Femur (tissue), 1 donor: ENCODE data around the gene KIF5C.
A peak's percentile ranks its signal among the peaks of the same experiment; 100 is the strongest.
"Not testable (repeated sequence)": the region's sequence is repeated elsewhere in the genome, so short reads cannot be mapped to it uniquely, and the experiment has no call there.

Experiments used
- DNase-seq: peaks from one replicate; pipeline ENCODE4 v3.0.0-alpha.2; 2017

KIF5C gene

DNA sequence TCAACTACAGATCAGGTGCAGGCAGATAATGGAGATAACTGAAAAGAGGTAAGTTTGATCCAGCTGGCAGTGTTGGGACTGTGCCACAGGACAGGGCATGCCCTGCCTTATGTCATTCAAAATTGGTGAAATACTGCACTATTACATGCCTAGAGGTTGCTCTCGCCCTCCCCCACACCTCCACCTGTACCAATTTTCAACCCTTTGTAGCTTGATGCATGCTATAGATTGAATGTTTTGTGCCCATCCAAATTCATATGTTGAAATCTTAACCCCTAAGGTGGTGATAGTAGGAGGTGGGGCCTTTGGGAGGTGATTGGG lies 91.4 kb downstream of the KIF5C start:
- DNase-seq = no peak

DNA sequence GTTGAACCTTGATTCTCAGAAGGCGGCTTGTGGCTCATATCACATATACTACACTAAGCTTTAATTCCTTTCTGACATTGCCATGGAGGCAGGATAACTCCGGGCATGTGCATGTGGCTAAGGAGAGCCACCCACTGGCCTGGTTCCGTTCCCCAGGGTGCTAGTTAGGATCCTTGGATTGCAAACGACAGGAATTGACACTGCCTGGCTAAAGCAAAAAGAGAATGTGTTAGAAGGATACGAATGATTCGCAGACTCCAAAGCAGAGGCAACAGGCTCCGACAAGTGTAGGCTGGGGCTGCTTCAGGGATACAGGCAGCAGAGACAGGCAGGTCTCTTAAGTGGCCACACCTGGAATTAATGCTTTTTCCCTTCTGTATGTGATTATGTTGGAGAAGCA lies 92.0 kb downstream of the KIF5C start:
- DNase-seq = no peak

DNA sequence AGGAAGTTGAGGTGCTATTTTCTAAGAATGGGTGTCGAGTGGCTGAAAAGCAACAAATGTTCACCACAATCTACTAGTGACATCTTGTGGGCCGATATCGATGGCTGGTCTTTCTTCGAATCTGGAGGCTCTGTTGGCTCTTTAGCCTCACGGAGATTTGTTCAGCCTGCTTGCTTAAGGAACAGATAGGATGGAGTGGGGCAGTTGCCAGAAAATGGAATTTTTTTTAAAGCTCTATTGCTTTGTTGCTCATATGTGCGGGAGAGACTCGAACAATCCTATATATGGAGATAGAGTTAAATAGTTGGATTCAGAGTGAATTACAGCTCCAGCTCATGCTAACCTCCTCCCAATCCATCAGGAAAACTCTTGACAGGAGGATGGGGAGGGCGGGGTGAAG lies 92.6 kb downstream of the KIF5C start:
- DNase-seq = no peak

DNA sequence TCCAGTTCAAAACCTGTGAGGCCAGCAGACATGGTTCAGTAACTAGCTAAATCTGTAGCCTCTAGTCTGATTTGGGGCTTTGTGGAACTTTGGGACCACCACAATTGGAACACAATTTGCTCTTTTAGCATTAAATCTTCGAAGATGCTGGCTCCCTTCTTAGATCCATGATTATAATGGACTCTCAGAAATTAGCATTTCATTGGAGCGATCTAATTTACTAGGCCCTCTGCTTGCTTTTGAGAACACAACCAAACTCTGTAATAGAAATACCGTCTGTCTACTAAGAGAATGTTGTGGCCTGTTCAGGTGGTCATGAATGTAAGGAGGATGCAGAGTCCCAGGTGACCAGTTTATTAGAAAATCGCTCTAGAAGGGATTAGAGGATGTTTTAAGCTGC lies 93.3 kb downstream of the KIF5C start:
- DNase-seq = no peak

DNA sequence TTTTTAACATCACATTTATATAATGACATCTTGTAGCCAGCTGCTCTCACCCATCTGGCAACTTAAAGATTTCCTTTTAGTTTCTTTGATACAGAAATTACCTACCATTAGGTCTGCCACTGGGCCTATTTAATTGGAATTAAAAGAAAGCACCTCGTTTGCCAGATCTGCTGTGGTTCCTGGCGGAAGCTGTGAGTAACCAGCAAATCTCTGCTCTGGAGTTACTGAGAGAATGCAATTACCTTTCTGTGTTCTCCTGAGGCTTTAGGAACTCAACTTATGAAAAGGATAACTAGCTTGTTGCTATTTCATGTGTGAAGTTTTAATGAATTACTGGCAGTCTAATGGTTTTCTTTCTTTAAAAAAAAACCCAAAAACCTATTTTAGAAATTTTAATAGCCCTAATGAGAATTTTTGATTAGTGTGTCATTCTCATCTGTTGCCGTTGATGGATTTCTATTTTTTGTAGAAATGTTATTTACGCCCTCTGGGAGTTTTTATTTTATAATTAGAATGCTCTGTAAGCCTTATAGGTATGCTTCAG lies 93.8 kb downstream of the KIF5C start:
- DNase-seq = no peak

DNA sequence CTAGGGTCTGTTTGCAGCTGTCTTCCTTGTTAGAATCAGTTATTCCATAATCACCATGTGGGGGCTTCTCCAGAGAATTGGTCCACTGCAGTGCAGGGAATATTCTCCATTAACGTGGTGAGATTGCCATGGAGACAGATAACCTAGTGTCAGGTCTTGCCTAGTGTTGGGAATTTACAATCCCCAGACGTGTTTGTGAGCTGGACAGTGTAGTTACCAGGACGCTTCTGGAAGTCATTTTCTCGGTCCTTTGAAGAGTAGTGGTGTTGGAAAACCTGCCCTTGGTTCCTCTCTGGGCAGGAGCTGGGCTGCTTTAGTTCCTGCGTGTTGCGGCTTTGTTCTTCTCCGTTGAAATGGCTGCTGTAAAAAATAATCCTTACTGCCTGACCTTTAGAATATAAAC lies 94.6 kb downstream of the KIF5C start:
- no peak for DNase-seq

DNA sequence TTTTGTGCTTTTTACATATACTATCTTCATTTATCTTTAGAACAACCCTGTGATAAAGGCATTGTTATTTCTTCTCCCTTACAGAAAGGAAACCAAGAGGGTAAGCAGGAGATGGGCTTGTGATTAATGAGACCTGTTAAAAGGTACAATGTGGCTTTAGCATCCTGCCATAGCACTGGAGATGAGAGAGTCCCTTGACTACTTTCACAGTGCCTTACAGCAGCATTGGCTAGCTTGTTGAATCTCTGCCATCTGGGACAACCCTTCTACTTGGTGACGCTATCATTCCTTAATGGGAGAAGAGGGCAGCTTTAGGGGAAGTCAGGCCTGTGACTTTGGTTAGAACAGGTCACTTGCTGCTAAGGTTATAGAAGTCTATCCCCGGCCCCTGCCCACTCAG lies 95.4 kb downstream of the KIF5C start:
- DNase-seq = no peak

DNA sequence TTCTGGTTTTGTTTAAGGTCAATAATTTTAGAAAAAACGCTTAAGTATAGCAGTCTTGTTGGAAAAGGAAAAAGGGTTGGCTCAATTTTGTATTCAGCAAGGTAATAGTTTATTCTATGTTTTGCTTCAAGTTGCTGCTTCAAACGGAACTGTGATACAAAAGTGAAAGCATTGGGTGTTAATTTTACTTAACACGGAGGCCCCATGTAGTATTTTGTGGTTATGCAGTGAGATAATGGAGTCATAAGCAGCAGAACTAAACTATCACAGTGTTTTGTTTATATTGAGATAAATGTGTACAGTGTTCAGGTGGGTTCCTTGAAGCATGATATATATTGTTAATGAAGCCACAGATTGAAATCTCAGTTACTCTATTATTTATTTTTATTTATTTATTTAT lies 96.5 kb downstream of the KIF5C start:
- no peak for DNase-seq

DNA sequence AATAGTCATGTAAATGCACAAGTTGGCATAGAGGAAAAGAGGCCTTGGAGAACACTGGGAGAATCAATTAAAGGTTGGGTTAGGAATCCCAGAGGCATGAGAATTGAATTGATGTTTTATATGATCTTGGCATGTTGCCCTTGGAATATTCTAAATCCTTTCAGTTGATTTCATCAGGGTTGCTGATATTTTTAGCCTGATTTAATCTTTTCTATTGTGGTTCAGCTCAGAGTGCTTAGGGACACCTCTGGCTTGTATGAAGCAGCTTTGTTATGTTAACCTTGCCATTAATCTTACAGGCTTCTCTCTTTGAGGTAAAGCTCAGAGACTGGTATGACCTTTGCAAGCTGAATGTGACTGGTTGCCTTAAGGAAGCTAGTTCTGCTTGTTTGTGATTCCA lies 99.1 kb downstream of the KIF5C start:
- DNase-seq = no peak

DNA sequence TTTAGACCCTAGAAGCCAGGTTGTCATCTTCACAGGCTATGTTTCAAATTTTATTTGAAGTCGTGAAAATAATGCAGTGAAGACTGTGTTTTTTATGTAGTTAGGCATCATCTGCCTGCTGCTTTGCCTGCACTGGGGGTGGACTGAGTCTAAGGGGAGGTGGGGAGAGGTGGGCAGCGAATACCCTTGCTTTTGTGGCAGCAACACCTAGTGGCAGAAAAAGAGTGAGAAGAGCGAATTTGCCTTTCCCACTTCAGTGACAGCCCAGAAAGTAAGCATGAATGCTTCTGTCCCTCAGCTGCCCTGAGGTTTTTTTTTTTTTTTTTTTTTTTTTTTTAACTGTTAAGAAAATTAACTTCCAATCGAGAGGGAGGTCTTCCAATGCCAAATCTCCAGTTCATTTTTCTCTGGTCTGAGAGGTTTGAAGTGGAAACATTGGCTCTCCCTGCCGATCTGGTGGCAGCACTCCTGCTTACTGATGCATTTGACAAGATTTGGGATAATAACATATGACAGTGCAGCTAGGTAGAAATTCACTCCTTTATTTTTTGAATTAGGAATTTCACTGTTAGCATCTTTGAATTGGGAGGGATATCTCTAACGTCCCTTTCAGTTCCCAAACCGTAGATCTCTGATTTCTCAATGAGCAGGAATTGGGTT lies 103.1 kb downstream of the KIF5C start:
- no peak for DNase-seq

DNA sequence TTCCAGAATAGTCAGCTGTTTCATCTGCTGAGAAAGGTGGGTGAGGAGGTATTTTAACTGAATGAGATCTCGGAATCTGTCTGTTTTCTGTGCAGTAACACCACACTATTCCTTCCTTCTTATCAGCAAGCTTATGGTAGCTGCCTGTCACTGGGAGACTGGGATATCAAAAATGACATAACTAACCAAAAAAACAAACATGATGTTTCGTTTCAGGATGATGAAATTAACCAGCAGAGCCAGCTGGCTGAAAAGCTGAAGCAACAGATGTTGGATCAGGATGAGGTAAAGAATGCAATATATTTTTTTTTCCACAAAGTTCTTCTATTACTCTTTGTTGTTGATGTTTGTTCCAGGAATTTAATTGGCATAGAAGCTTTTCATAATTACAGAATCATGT lies 103.7 kb downstream of the KIF5C start:
- DNase-seq = no peak

DNA sequence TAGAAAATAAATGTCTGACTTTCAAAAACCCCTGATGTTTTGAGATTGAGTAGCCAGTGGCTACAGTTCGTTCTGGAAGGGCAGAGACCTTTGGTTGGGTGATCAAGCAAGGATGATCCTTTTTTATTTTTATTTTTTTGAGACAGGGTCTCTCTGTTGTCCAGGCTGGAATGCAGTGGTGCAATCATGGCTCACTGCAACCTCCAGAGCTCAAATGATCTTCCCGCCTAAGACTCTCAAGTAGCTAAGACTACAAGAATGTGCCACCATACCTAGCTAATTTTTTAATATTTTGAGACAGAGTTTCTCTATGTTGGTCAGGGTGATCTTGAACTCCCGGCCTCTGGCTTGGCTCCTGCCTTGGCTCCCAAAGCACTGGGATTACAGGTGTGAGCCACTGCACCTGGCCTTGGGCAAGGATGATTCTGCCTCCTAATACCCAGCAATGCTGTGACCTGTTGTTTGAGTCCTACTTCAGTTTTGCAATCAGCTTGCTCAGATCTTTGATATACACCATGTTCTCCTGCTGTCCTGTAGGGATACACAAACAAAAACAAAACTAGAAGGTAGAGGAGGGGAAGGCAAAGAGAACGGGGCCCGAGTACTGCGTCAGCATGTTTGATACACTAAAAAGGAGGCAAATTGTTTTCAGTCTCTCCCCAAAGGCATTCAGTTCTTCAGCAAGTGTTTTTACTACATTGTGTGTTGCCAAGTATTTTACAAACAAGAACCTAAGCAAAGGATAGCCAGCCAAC lies 104.3 kb downstream of the KIF5C start:
- no peak for DNase-seq

DNA sequence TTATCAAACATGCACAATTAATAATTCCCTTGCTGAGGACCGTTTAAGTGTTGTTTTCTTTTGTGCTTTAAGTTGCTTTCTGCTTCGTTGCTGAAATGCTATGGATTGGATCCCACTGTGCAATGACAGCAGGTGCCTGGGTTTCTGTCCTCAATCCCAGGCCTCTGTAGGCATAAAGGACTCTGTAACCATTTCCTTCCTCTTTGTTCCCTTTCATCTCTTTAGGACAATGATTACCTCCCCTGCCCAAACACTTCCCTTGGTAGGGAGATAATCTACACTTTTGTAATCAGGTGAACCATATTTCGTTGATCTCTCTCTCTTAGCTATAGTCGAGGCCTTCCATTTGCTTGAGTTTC lies 104.9 kb downstream of the KIF5C start:
- DNase-seq = no peak

DNA sequence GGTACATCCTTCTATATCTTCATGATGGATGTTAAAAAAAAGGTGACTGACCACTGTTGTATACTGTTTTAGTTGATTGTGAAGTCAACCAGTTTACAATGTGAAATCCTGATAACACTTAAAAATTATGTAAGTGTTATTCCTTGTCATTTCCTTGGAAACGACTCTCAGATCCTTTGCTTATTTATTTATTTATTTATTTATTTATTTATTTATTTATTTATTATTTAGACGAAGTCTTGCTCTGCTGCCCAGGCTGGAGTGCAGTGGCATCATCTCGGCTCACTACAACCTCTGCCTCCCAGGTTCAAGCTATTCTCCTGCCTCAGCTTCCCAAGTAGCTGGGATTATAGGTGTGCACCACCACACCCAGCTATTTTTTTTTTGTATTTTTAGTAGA lies 105.5 kb downstream of the KIF5C start:
- DNase-seq = not testable (repeated sequence)

DNA sequence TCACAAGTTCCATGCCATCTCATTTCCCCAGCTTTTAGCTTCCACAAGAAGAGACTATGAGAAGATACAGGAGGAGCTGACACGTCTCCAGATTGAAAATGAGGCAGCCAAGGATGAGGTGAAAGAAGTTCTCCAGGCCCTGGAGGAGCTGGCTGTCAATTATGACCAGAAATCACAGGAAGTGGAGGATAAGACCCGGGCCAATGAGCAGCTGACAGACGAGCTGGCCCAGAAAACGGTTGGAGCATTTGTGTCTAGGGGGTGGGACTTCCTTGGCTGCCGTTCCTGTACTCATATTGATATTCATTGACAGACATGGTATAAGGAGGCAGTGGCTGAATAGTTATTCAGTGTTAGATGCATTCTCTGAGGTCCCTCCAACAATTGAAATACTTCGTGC lies 106.3 kb downstream of the KIF5C start:
- no peak for DNase-seq

DNA sequence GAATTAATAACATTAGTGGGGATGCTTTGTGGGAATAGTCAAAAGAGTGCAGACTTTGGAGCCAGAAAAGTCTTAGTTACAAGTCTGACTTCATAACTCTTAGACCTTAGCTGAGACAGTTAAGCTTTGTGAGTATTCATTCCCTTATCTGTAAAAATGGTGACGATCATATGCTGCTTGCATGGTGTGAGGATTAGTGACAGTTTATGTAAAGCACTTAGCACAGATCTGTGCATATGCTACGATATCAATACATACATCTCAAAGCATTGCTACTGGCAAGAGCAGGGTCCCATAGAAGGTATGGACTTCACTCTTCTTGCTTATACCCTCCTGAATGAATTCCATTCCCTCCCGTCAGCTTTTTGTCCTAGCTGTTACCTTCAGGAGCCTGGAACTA lies 106.8 kb downstream of the KIF5C start:
- no peak for DNase-seq

DNA sequence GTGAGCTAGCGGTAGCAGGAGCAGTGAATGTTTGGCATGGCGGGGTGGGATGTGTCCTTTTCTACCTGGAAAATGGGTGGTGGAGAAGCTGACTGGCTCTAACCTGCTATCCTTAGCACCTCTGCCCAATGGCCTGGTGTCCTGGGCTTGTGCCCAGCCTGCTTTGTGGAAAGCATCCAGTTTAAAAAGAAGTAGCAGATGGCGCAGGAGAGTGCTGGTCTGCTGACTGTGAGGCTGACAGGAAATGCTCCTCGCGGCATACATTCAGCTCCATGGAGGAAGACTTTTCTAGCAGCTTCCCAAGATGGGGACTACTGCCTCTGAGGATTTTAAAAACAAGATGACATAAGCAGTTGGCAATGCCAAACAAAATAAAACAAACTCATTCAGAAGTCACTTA lies 107.3 kb downstream of the KIF5C start:
- no peak for DNase-seq

DNA sequence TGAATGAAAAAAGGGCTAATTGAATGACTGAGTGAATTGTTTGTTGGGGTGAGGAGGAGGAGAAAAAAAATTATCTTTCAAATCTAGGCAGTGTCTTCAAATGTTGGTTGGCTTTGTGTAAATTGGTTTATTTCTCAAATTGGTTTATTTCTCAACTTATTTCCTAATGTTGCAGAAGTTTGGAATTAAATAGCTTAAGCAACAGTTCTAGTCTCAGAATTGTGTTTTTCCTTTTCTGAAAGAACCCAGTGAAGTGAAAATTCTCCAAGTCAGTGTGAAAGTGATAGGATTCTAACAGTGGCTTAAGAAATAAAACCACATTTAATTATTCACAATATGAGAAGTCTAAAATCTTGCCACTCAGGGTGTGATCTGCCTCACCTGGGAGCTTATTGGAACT lies 108.9 kb downstream of the KIF5C start:
- DNase-seq = no peak

DNA sequence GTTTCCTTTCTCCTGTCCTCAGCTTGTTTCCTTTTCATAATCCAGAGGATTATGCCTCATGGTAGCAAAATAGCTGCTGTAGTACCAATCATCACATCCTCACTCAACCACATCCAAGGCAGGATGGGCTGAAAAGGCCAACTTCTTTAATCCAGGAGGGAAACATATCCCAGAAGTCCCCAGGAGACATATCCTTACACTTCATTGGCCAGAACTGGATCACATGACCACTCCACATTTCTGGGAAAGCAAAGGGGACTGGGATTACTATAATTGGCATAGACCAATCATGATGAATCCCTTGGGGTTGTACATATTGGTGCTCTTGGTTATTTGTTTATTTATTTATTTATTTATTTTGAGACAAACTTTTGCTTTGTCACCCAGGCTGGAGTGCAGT lies 109.4 kb downstream of the KIF5C start:
- no peak for DNase-seq

DNA sequence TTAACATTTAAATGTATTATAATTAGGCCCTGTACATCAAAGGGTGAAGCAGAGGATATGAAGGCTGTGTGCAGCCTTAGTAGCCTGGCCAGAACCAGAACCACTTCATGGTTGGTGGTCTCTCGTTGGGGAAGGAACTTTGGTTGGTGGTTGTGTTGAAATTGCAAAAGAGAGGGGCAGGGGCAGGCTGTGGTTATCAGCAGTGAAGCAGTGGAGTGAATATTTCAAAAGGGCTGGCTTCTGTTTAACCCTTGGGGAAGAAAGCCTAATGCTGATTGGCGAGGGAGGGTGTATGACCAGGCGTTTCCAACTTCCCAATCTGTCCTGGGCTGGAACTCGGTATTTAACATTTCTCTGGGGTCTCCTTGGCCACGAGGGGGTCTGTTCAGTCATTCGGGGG lies 112.3 kb downstream of the KIF5C start:
- no peak for DNase-seq

DNA sequence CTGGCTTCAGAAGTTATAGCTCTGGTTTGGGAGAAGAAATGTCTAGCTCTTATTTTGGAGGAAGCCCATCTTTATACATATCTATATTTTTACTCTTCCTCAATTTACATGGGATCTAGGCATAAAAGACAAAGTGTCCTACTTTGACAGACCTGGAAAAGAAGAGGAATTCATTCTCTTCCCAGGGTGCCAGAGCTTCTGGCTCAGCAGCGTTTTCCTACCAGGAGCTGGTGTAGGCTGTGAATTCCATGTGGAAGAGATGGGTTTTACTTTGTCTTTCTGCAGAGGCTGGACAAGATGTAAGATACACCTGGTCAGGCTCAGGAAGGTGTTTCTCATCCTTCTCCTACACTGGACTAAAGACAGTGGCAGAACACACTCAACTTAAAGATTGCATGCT lies 113.3 kb downstream of the KIF5C start:
- DNase-seq = no peak

DNA sequence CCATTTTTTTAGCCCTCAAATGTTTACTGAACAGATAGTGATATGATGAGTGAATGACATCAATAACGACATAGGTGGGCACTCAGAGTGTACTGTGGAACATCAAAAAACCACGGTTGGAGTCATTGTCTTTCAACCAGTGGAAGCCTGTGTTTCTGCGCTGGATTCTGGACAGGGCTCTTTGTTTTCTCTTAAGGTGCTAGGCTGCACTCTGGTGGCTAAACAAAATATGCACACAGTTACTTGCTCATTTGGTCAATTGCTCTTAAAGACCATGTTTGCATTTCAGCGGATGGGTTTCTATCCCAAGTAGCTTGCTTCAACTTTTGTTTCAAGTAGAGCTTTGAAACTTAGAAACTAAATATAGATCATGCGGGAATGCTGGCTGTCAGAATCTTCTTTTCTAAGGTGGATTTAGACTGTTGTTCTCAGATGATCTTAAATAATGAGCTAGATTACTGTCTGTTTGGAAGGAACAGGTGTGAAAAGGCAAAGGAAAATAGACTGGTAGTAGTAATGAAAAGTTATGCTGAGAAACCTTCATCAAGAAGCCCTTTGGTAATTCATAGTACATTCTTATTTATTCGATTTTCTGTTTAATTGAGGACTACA lies 115.0 kb downstream of the KIF5C start:
- peak; percentile 76 for DNase-seq

DNA sequence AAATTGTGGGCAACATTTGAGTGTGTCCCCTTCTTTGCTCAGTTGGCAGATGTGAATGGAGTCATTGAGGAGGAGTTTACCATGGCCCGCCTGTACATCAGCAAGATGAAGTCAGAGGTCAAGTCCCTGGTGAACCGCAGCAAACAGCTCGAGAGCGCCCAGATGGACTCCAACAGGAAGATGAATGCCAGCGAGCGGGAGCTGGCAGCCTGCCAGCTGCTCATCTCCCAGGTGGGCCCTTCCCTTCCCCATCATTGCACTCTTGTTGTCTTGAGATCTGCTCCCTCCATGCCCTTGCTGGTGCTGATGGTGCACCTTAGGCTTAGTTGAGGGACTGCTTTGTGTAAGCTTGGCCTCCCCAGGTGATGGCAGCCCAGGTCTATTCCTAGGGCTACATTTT lies 115.9 kb downstream of the KIF5C start:
- DNase-seq = no peak

DNA sequence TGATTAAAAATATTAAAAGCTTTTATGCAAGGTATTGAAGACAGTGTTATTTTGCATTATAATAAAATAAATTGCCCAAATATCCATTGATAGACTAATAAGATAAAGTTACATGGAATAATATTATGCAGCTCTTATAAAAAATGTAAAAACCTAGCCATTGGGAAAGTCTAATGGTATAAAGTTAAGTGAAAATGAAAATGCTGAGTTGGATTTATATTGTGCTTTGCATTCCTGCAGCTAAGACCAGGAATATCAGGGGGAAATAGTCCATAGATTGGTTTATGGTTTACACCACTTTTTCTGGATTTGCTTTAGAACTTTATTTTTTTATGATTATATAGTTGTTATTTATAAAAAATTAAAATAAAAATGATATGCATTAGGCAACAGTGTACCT lies 117.4 kb downstream of the KIF5C start:
- DNase-seq = no peak

DNA sequence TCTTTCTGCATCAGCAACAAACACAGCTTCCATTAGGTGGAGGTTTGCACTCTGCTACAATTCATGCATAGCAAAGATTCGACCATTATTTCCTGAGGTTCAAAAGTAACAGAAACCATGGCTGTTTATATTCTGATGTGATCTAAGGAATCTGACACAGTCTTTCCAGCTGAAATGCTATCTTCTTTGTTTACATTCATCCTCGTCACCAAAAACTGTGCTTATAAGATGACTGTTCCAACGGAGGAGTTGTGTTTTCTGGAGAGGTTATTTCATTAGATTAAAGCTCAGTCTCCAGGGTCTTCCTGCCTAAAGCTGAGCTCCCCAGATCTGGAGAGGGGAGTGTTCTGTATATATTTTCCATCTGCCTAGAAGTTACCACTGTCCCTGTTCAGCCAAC lies 118.3 kb downstream of the KIF5C start:
- DNase-seq = no peak
